ENCODE measurements around the gene RASGRF1.

GRCh38 chr15:78990278-78990677, 100.3 kb downstream of the RASGRF1 start:
- TF ChIP-seq CTCF (IDR thresholded peaks at IDR 0.05): no peak
- no peak for TF ChIP-seq EZH2 (IDR thresholded peaks at IDR 0.05; ENCODE audit: borderline replicate concordance, insufficient read depth, low read depth, low read length, poor library complexity, severe bottlenecking)

Measured in B cell (primary cell).